ENCODE data around the gene TRAF7. TPM values are rescaled to one million over a fixed set of nuclear protein-coding genes. Genes with fewer than 3 reads are reported as not detected.

TRAF7 gene
- total RNA-seq, 1 donor from 2014 or later: 25.7 TPM

DNA sequence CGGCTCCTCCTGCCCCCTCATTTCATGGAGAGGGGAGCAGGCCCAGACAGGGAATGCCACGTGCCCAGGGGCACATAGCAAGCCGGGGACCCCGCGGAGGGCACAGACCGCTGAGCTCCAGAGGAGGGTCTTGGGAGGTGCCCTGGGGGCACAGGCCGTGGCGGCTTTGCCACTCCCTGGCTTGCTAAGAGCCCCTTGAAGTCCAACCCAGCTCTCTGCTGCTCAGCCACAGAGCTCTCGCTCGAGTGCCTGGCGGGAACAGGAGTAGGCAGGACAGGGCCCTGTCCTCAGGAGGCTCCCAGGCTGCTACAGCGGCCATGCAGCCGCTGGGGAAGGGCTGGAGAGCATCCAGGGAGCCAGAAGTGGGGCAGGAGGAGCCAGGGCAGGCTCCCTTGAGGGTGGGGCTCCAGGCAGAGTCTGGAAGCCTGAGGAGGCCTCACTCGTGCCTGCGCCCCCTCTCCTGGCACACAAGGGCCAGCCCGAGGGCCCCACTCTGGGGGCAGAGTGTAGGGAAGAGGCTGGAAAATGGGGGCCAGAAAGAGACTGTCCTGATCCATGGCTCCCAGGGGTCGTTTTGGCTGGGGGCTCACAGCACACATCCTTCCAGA lies 11.6 kb upstream of the TRAF7 start:
- no peak for DNase-seq (ENCODE audit: low spot score in 2 of 2)
- FAIRE-seq: no peak

GRCh38 chr16:2145843-2146242 lies 9.7 kb upstream of the TRAF7 start:
- FAIRE-seq: no peak
- DNase-seq (ENCODE audit: low spot score in 2 of 2): no peak

GRCh38 chr16:2147378-2147777 lies 8.2 kb upstream of the TRAF7 start:
- FAIRE-seq: no peak
- DNase-seq (ENCODE audit: low spot score in 2 of 2): no peak

GRCh38 chr16:2147981-2148671 lies 7.5 kb upstream of the TRAF7 start, which contains the start of gene RAB26:
Gene RAB26, plus strand, starts transcription at chr16:2148625. Its CDS starts 159 bp downstream, at chr16:2148784.
- FAIRE-seq (no peak), DNase-seq (ENCODE audit: low spot score in 2 of 2) (peak; percentile 84 to 86)

- no peak for DNase-seq (ENCODE audit: low spot score in 2 of 2)
- FAIRE-seq: no peak
Observed at GRCh38 chr16:2148714-2149629, 6.6 kb upstream of the TRAF7 start.

DNA sequence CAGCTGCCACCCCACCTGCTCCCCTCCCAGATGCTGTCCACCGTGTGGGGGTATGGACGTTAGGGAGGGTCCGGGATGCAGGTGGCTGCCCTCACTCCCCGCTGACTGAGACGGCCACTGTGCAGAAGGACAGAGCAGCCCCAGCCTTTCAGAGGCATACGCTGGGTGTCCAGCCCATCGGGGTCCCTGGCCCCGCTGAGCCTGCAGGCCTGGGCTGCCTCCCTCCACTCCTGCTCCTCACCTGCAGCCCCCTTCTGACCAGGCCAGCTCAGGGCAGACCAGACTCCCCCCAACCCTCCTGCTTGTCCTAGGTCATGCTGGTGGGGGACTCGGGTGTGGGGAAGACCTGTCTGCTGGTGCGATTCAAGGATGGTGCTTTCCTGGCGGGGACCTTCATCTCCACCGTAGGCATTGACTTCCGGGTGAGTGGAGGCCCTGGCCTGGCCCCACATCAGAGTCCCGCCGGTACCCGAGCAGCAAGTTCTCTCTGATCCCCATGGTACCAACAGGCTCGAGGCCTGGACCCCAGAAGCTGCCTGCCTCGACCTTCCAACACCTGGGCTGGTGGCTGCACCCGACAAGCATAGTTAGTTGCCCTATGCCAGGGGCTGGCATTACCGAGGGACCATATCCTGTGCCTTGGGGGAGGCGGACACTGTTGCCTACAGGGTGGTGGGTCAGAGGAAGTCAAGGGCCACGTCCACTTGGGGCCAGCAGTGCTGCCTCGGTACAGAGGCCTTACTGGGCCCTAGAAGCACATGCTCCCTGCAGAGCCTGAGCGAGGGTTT lies 5.8 kb upstream of the TRAF7 start:
- no peak for DNase-seq (ENCODE audit: low spot score in 2 of 2)
- FAIRE-seq: no peak

GRCh38 chr16:2150418-2151187 lies 5.0 kb upstream of the TRAF7 start:
- DNase-seq (ENCODE audit: low spot score in 2 of 2) (no peak), FAIRE-seq (no peak)

DNA sequence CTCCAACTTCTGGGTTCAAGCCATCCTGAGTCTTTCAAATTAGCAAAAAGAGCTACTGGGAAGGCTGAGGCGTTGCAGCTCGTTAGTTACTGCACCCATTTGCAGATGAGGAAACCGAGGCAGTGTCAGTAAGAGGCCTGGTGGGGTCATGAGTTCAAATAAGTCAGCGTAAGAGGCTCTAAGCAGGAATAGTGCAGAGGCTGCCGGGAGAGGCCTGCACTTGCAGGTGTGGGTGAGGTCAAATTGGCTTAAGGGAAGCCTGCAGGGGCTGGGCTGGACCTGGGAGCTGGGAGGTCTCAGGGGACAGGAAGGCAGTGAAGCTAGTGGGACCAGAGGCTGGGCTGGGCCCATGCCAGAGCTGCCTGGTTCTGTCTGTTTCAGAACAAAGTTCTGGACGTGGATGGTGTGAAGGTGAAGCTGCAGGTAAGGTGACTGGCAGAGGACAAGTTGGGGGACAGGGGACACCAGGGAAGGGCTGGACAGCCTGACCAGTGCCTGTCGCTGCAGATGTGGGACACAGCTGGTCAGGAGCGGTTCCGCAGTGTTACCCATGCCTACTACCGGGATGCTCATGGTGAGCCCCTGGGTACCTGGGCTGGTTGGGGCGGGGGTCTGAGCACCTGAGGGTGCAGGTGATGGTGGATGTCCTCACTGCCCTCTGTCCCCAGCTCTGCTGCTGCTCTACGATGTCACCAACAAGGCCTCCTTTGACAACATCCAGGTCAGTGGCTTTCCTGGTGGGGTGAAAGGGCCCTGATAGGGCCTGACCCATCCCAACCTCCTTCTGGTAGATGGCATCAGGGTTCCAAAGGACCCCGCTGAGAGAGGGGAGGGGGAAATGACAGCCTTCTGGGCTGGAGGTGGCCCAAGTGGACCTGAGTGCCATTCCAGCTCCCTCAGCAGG lies 4.1 kb upstream of the TRAF7 start:
- FAIRE-seq (no peak), DNase-seq (ENCODE audit: low spot score in 2 of 2) (no peak)

DNA sequence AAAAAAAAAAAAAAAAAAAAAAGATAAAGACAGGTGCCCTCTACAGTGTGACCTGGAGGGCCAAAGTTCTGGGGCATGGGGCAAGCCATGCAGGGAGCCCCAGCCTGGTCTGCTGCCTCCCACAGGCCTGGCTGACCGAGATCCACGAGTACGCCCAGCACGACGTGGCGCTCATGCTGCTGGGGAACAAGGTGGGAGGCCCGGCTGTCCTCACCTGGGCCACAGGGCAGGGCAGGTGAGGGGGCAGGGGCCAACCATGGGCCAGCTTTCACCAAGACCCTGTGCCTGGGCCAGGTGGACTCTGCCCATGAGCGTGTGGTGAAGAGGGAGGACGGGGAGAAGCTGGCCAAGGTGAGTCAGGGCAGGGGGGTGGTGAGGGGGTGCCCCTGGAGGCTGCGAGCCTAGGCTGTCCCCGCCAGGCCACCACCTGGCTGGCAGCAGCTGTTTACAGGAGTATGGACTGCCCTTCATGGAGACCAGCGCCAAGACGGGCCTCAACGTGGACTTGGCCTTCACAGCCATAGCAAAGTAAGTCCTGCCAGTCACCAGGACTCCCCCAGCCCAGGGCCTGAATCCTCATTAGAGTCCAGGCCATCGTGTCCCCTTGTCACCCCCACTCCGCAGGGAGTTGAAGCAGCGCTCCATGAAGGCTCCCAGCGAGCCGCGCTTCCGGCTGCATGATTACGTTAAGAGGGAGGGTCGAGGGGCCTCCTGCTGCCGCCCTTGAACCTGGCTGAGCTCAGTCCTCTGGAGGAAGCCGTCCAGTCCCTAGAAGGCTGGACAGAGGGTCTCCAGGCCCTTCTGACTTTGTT lies 2.7 kb upstream of the TRAF7 start:
- FAIRE-seq (no peak), DNase-seq (ENCODE audit: low spot score in 2 of 2) (no peak)

GRCh38 chr16:2154533-2155090 lies 970 bp upstream of the TRAF7 start:
- DNase-seq (ENCODE audit: low spot score in 2 of 2): no peak
- FAIRE-seq: no peak

GRCh38 chr16:2155977-2156848 lies 631 bp downstream of the TRAF7 start:
- FAIRE-seq: no peak
- DNase-seq (ENCODE audit: low spot score in 2 of 2): no peak

GRCh38 chr16:2156849-2157224 lies 1.3 kb downstream of the TRAF7 start:
- DNase-seq (ENCODE audit: low spot score in 2 of 2) (no peak), FAIRE-seq (no peak)

- no peak for FAIRE-seq
- DNase-seq (ENCODE audit: low spot score in 2 of 2): no peak
Observed at GRCh38 chr16:2157480-2158261, 2.1 kb downstream of the TRAF7 start.

DNA sequence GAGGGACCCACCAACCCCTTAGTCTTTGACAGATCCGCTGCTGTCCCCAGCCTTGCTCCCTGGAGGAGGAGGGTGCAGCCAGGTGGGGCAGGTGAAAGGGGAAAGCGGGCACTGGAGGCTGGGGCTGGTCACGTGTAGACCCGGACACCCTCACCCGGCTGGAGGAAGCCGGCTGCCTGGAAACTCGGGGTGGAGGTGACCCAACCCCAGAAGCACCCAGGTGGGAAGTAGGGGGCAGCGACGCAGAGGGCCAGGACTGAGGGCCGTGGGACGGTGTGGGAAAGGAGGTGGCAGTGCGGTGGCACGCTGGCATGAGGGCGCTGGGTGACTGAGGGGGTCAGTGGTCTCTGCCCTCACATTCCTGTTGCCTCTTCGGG lies 2.7 kb downstream of the TRAF7 start:
- no peak for FAIRE-seq
- no peak for DNase-seq (ENCODE audit: low spot score in 2 of 2)

GRCh38 chr16:2159175-2159838 lies 3.7 kb downstream of the TRAF7 start:
- peak; percentile 61 to 71 for DNase-seq (ENCODE audit: low spot score in 2 of 2)
- FAIRE-seq: no peak
